Posterior vena cava (tissue), 2 donors: ENCODE measurements around the gene RAD50. TPM values are rescaled to one million over a fixed set of nuclear protein-coding genes. Genes with fewer than 3 reads are reported as not detected.
"Not testable (repeated sequence)": the region's sequence is repeated elsewhere in the genome, so short reads cannot be mapped to it uniquely, and the experiment has no call there.

Experiments
- DNase-seq: peaks from one replicate; pipeline ENCODE4 v3.0.0-alpha.2; 2020; ENCODE audit warnings: low spot score
- intact Hi-C, 2 donors: fragments of 100-400 bp; cut with DNase I; formaldehyde crosslinking; loops; one replicate each; pipeline versions ENCODE4 v1.14.1 to v1.14.2; 2022 to 2023
- total RNA-seq, 2 donors: library from RNA; stranded (reverse); fragmentation: NEBNext Ultra II Directional; extraction: Animal tissue kit (Norgen Biotek cat#: 25700); gene quantifications; one replicate each; pipeline ENCODE4 v1.2.1, GENCODE V29; 2021
- donor health status: DM: yes; HTN: yes; CAD: no.
- donor health status: DM: yes; HTN: yes; CAD: no.

Gene RAD50
- total RNA-seq, 2 donors from 2014 or later = 30.3 to 31.3 TPM

DNA sequence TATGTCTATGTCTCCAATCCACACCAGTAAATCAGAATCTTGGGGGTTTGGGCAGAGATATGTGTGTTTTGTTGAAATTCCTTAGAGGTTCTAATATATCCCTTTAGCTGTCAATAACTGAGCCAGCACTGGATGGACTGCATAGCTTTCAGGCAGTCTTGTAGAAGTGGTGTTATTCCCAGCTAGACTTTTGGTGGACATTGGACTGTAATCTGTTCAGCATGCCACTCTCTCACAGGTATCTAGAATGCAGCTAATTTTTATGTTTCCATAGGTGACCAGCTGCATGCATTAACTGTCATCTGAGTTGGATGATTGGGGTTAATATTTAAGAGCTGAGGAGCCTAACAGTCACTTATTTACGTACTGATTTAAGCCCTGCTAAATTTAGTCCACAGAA lies 56.1 kb downstream of the RAD50 start:
- intact Hi-C loops = no loop called here
- DNase-seq = no peak

DNA sequence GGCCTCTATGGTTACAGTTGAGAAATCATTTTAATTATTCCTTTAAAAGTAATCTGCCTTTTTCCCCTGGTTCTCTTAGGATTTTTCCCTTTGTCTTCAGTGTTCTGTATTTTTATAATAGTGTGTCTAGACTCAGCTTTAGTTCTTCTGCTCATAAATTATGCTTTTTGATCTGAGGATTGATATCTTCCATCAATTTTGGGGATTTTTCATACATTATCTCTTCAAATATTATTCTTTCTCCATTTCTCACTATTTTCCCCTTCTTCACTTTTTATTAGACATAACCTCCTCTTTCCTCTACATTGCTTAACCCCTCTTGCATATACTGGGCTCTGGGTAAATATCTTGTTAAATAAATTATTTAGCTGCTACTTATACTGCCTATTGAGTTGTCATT lies 64.9 kb downstream of the RAD50 start:
- intact Hi-C loops = no loop called here
- DNase-seq = no peak

DNA sequence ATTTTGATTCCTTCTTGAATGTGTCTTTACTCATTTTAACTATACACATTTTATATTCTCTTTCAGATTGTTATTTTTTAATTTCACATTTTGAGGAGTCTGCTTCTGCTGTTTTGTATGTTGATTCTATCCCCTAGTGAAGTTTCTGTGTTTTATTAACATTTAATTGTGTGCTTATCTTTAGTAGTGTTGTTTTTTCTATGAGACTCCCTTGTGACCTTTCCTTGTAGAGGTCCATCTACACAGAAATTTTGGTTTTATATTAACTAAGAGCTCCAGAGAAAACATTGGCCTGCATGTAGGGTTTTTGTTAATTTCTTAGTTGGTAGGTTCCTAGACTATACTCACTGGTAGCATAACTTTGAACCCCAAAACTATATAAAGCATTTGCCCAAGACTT lies 65.8 kb downstream of the RAD50 start:
- intact Hi-C loops = no loop called here
- no peak for DNase-seq

DNA sequence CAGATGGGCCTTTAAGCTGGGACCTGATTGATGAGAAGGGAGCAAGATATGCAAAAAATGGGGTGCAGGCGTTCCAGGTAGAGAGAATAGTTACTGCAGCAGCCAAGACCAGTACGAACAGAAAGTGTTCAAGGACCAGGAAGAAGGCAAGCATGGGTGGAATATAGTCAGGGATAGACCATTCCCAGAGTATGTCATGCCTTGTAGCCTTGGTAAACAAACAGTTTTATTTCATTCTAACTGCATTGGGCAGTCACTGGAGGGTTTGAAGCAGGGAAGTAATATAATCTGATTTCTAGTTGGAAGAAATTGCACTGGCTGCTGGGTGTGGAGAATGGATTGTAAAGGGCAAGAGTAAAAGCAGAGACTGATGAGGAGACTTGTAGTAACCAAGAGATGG lies 70.7 kb downstream of the RAD50 start:
- intact Hi-C loops = no loop called here

DNA sequence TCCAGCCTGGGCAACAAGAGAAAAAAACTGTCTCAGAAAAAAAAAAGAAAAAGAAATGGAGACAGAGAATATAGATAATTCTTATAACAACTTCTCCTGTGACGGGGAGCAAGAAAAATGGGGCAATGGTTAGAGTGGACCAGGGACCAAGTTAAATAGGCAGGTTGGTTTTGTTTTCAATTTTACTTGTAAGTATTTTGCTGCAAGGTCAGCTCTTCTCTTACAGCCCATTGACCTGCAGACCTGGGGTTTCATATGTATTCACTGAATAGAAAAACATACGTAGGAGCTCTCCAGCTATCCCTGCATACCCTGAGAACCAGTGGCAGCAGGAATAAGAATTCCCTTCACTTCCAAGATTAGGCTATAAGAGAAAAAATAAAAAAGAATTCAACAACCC lies 72.0 kb downstream of the RAD50 start:
- DNase-seq = no peak
- intact Hi-C loops = no loop called here

More for the DNA sequence above, 70.7 kb downstream of the RAD50 start:
- DNase-seq = no peak

DNA sequence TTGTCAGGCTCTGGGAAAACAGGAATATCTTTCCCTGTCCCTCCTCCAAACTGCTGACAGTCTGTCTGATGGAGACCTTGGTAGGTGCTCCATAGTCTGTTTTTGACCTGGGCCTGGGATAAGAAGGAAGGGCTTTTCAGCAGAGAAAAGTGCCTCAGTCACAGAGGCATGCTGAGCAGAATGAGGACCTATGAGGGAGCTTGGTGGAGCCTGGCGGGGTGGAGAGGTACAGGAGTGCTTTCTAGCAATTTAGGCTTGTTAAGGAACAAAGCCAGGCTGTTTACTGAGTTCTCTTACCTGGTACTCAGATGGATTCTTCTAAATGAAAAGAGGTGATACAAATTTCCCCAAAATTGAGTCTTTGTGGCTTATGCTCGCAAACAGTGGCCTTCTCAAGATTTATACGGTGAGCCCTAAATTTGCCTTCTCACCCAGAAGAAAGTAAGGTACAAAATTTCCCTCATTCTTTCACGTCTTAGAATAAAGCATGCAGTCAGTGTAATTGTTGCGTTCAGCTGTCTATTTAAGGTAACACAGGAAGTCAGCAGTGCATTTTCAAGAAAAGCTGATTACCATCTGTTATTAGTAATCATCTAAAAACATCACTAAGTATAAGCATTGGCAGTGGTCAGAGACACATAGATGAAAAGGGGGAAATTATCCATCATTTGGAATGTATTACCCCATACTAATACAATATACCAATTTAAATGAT lies 72.6 kb downstream of the RAD50 start:
- no peak for DNase-seq
- intact Hi-C loops = no loop called here

DNA sequence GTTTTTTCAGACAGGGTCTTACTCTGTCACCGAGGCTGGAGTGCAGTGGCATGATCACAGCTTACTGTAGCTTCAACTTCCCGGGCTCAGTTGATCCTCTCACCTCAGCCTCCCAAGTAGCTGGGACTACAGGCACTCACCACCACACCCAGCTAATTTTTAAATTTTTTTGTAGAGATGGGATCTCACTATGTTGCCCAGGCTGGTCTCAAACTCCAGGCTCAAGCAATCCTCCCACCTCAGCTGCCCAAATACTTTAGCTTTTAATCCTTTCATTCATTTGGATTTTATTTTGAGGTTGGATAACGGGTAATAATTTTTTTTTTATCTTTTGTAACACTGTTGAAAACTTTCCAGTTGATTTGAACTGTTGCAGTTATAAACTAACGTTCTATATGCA lies 76.8 kb downstream of the RAD50 start:
- intact Hi-C loops, DNase-seq: not testable (repeated sequence)

DNA sequence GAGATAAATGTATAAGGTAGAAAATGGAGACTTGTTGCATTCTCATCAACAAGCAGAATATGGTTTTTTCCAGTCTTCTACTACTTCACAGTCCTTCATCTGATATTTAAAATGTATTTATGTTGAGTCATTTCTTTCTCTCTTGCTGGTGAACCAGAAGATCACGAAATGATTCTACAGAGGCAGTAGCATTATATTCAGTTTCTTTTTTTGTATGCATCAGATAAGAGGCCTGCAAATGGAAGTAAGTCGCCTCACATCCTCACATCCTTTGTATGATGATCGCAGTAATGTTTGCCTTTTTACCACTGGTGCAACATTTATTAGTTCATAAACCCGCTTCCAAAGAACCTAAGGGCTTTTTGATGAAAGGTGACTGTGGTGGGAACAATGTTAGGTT lies 79.1 kb downstream of the RAD50 start:
- DNase-seq = no peak
- intact Hi-C loops = no loop called here

DNA sequence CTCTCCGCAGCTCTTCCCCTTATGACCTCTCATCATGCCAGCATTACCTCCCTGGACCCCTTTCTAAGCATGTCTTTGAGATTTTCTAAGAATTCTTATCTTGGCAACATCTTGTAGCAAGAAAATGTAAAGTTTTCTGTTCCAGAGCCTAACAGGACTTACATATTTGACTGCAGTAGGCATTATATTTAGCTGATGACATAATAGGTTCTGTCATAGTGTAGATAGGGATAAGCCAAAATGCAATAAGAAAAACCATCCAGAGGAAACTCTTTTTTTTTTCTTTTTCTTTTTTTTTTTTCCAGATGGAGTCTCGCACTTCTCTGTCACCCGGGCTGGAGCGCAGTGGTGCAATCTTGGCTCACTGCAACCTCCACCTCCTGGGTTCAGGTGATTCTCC lies 80.5 kb downstream of the RAD50 start:
- intact Hi-C loops = no loop called here
- DNase-seq = no peak

DNA sequence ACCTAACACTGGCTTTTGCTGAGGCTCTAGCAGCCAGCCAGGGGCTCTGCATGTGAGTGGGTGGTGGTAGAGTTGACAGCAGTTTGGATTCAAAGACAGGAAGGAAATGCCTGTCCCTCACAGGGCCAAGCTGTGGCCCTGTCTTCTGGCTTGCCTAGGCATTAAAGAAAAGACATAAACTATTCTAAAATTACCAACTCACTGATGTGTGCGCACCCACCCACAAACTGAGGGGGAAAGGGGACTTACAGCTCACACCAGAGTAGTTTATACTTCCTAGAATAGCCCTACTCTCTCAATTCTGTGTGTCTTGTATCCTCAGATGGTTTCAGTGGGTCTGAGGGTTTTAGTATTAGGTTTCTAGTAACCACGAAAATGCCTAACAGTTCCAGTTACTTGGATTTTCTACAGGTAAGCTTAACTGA lies 82.9 kb downstream of the RAD50 start:
- DNase-seq = no peak
- intact Hi-C loops = no loop called here

DNA sequence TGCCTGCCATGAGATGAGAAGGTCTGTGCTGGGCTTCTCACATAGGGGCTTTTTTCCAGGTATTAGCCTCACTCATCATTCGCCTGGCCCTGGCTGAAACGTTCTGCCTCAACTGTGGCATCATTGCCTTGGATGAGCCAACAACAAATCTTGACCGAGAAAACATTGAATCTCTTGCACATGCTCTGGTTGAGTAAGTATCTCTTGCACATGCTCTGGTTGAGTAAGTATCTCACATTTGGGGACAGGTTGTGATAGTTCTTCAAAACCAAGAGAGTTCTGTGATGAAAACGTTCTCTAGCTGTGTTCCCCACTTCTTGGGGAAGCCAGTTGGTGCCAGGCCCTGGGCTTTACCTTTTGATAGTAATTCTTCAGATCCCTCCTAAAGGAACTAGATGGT lies 83.8 kb downstream of the RAD50 start:
- DNase-seq = no peak
- intact Hi-C loops = no loop called here

DNA sequence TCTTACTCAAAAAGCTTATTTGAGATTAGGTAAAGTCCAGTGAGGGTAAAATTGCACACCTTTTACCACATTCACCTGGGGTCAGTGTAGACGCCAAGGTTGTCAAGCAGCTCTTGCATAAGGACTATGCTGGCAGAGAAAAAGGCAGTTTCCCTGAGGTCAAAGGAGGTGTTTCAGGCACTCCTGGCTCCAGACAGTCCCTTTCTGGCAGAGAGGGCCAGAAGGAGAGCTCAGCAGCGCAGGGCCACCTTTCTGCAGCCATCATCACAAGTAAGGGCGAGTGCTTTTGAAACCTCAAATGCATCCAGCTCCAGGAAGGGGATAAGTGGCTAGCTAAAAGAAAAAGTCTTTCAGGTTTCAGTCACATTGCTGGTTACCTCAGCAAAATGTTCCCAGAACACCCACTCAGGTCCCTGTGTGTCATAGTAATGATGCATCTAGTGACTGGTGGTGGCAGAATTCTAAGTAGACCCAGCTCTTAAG lies 84.5 kb downstream of the RAD50 start:
- no peak for DNase-seq
- intact Hi-C loops = no loop called here

DNA sequence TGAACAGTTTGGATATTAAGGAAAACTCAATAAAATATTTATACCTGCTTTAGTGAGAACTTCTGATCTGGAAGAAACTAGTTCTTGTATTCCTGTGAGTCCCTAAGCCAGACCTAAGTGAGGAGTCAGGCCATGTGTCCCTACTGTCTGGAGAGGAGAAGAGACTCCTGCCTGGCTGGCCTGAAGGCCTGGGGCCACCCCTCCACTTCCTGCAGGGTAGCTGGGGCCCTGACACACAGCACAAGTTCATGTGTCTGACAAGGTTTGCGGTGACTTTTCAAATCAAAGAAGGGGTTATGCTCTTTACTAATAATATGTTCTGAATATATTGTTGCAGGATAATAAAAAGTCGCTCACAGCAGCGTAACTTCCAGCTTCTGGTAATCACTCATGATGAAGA lies 85.1 kb downstream of the RAD50 start:
- intact Hi-C loops = no loop called here
- DNase-seq = no peak

DNA sequence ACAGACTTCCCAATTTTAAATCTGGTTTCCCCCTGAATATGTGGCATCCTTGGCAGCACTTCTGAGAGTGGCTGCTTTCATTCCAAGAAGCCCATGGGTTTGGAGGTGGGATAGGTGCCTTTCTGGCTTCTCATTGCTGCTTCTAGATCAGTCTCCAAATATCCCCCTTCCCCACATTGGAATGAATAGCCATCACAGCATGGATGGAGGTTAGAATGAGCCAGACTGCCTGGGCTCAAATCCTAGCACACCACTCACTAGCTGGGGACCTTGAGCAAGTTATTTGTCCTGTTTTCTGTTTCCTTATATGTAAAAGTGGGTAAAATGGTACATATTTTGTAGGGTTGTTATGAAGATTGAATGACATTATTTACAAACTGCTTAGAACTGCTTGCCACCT lies 87.4 kb downstream of the RAD50 start:
- intact Hi-C loops = no loop called here
- no peak for DNase-seq

DNA sequence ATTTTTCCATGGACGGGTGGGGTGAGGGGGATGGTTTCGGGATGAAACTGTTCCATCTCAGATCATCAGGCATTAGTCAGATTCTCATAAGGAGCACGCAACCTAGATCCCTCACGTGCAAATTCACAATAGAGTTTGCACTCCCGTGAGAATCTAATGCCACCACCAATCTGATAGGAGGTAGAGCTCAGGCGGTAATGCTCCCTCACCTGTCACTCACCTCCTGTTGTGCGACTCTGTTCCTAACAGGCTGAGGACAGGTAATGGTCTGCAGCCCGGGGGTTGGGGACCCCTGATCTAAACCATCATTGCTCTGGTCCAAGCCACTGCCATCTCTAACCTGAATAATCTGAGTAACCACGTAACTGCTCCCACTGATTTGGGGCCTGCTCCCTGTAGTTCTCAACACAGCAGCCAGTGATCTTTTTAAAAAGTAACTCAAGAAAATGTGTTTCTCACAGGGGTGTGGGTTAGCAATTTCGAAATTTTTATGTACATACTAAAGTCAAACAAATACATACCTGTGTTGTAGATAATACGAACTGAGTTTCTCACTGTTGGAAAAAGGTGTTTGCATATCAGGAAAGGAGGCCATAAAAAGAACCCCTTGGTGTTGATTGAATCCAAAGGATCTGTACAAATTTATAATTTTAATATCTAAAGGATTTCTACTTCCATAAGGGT lies 89.9 kb downstream of the RAD50 start:
- DNase-seq = no peak
- intact Hi-C loops = no loop called here

DNA sequence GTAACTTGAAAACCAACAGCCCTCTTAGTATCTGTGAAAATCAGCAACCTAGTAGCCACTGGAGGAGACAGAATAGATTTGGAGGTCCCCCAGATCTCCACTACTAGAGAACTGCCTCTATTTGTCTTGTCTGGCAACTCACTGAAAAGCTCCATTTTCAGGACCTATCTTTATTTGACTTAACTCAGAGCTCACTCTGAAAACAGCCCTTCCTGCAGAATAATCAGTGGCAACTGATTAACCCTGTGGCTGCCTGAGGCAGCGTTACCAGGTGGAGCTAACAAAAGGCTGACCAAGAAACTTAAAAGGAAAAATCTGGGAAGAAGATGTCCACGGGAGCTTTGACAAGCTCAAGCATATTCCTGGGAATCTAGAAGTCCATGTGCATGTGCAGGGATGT lies 90.7 kb downstream of the RAD50 start:
- DNase-seq = no peak
- intact Hi-C loops = no loop called here

DNA sequence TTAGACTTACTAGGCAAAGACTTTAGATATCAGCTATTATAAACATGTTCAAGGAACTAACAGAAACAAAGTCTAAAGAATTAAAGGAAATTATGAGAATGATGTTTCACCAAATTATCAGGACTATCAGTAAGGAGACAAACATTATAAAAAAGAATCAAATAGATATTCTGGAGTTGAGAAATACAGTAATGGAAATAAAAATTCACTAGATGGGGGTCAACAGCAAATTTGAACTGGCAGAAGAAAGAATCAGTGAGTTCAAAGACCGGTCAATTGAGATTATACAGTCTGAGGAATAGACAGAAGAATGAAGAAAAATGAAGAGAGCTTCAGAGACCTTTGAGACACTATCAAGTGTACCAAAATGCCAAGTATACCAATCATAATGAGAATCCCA lies 91.6 kb downstream of the RAD50 start:
- intact Hi-C loops = no loop called here

DNA sequence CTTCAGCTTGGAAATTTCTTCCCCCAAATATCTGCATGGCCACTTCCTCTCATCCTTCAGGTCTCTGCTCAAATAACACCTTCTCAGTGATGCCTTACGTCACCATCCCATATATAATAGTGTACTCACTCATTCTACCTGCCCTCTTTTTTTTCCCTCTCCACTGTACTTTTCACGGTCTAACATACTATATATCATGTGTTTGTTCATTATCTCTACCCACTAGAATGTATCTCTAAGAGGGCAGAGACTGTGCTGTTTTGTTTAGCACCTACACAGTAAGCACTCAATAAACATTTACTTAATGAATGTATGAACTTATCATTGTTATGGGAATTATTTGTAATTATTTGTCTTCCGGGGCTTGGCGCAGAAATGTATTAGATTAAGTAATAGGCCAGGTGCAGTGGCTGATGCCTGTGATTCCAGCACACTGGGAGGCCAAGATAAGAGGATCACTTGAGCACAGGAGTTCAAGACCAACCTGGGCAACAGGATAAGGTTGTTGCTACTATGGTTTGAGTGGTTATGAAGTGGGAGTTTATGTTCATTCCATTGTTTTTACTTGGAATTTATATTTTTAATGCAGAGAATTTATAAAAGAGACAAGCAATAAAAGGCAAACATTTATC lies 95.2 kb downstream of the RAD50 start:
- intact Hi-C loops = no loop called here
- DNase-seq = no peak

More for the DNA sequence above, 91.6 kb downstream of the RAD50 start:
- DNase-seq = no peak

DNA sequence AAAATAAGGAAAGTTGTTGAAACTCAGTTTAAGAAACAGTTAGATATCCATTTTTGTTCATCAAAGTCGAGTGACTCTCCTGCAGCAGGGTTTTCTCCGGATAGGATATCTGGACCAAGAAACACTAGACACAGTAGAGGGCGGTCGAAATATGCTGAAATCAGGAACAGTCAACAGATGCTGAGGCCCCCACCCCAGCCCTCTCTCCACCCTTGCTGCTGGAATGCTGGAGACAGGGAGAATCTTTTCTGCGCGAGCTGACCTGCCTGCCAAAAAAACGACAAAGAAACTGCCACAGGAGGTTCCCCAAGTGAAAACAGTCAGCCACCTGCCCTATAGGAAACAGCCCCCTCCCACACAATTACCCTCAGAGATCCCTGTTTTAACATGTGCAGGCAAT lies 96.9 kb downstream of the RAD50 start:
- DNase-seq = no peak
- intact Hi-C loops = no loop called here
